MM.1S (cell line): ENCODE results near the gene PMFBP1.
A peak's percentile ranks its signal among the peaks of the same experiment; 100 is the strongest.

Experiments used
- DNase-seq: peaks from one replicate; pipeline ENCODE4 v3.0.0-alpha.2; 2015
- H2AFZ ChIP-seq: fragments of 300-600 bp; sonication (generic); 2 replicates; pipeline ENCODE4 v1.6.0; 2016; ENCODE audit warnings: antibody characterized with exemption, low read length
- H3F3A ChIP-seq: fragments of 300-600 bp; sonication (generic); 2 replicates; pipeline ENCODE4 v1.6.1; 2016; ENCODE audit warnings: mild to moderate bottlenecking, antibody characterized with exemption, low read length, moderate library complexity, mixed read lengths; ENCODE audit not compliant: insufficient read depth
- H3K27ac ChIP-seq: fragments of 300-600 bp; sonication (generic); 2 replicates; pipeline ENCODE4 v1.5.1; 2016; ENCODE audit warnings: mild to moderate bottlenecking, low read length
- H3K27me3 ChIP-seq: fragments of 300-600 bp; sonication (generic); replicated peaks from 2 replicates; pipeline ENCODE4 v1.6.0; 2016; ENCODE audit warnings: low read length; ENCODE audit not compliant: insufficient read depth
- H3K36me3 ChIP-seq: fragments of 300-600 bp; sonication (generic); replicated peaks from 2 replicates; pipeline ENCODE4 v1.6.1; 2016; ENCODE audit warnings: mild to moderate bottlenecking, low read length, mixed read lengths; ENCODE audit not compliant: insufficient read depth
- H3K4me1 ChIP-seq: fragments of 300-600 bp; sonication (generic); 2 replicates; pipeline ENCODE4 v1.6.1; 2016; ENCODE audit warnings: low read length, mixed read lengths
- H3K4me2 ChIP-seq: fragments of 300-600 bp; sonication (generic); 2 replicates; pipeline ENCODE4 v1.6.0; 2016; ENCODE audit warnings: low read depth, low read length
- H3K4me3 ChIP-seq: fragments of 300-600 bp; sonication (generic); 2 replicates; pipeline ENCODE4 v1.5.1; 2016; ENCODE audit warnings: low read length, mixed read lengths
- H3K79me2 ChIP-seq: fragments of 300-600 bp; sonication (generic); 2 replicates; pipeline ENCODE4 v1.6.1; 2016; ENCODE audit warnings: mixed run types, low read length, mixed read lengths
- H3K9ac ChIP-seq: fragments of 300-600 bp; sonication (generic); 2 replicates; pipeline ENCODE4 v1.6.1; 2016; ENCODE audit warnings: low read length, mixed read lengths
- H3K9me2 ChIP-seq: fragments of 300-600 bp; sonication (generic); replicated peaks from 2 replicates; pipeline ENCODE4 v1.6.1; 2016; ENCODE audit warnings: mild to moderate bottlenecking, low read length, mixed read lengths; ENCODE audit not compliant: insufficient read depth
- H3K9me3 ChIP-seq: fragments of 300-600 bp; sonication (generic); replicated peaks from 2 replicates; pipeline ENCODE4 v1.6.1; 2016; ENCODE audit warnings: mild to moderate bottlenecking, low read length, mixed read lengths; ENCODE audit not compliant: insufficient read depth
- H4K20me1 ChIP-seq: fragments of 300-600 bp; sonication (generic); 2 replicates; pipeline ENCODE4 v1.6.1; 2016; ENCODE audit warnings: mild to moderate bottlenecking, low read length, moderate library complexity, mixed read lengths; ENCODE audit not compliant: insufficient read depth
- CTCF ChIP-seq: fragments of 300-600 bp; sonication (generic); IDR thresholded peaks from 2 replicates; pipeline ENCODE4 v1.5.1; 2016; ENCODE audit warnings: antibody characterized with exemption, low read length, mixed read lengths
- EZH2 ChIP-seq: fragments of 300-600 bp; sonication (generic); optimal IDR thresholded peaks from 2 replicates; pipeline ENCODE3; 2017; ENCODE audit warnings: low read depth, mild to moderate bottlenecking, antibody characterized with exemption, low read length, mixed read lengths
- EZH2phosphoT487 ChIP-seq: fragments of 300-600 bp; sonication (generic); IDR thresholded peaks from 2 replicates; pipeline ENCODE4 v1.6.1; 2018; ENCODE audit warnings: antibody characterized with exemption, low read length

Gene PMFBP1

DNA sequence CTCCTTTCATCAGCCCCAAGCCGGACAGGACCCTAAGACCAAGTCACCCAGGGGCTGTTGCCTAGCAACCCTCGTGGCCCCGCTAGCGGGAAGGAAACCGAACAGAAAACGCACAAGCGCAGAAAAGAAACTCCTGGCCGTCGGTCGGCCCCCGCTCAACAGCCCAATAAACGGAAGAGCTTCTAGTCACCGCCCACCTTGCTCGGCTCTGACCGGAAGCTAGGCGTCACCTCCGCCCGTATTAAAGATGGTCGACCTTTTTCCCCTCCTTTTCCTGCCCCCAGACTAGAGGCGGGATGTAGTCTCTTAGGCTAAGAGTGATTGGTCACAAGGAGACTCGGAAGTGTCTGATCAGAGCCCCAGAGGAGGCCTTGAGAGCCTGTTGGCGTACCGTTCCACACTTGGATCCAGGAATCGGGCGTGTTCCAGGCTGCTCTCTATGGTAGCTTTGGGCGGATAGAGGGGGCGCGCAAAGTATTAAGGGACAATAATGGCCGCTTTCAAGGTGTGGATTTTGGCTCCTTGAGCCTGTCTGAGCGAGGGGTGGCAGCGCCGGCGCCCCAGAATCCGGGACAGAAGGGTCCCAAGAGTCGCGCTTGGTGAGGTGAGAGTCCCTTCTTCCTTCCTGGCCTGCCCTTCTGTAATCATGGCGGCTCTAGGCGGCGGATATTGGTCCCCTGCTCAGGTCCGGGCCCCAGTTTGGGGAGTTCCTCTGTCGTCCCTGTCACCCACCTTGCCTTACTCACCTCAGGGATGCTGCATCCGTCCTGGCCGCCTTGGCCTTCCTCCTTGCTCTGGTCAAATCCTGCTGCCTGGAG, 78.3 kb downstream of the PMFBP1 start, which contains the start of the genes DHX38 and TXNL4B:
TSS of gene DHX38 (plus strand) at position 400 of the 818 bp plus-strand sequence. CDS start 2,311 bp downstream, outside the sequence.
TSS of gene TXNL4B (minus strand) at position 173 of the 818 bp plus-strand sequence. CDS start 2,871 bp downstream, outside the sequence.
- Histone ChIP-seq H3K4me3 (peak within 1 kb of the TSS; percentile 98), H3K9me2 (no peaks in the 10 kb centered on the region), H3K9me3 (no peaks in the 10 kb centered on the region), H3K4me2 (peak within 1 kb of the TSS; percentile 81), H3K4me1 (peaks cover 13% of the 10 kb centered on the region), H3K9ac (peak within 1 kb of the TSS; percentile 89), H3F3A (peaks cover 4% of the 10 kb centered on the region), H3K36me3 (peaks cover 8% of the 10 kb centered on the region; the same call in 1 of the 2 replicates), H3K27ac (peak within 1 kb of the TSS; percentile 78), H4K20me1 (no peaks in the 10 kb centered on the region), H2AFZ (peak within 1 kb of the TSS; percentile 86), H3K27me3 (no peaks in the 10 kb centered on the region), H3K79me2 (peaks cover 78% of the 10 kb centered on the region)
- TF ChIP-seq CTCF (no peak), EZH2phosphoT487 (no peak), EZH2 (no peak)
- peak; percentile 99 for DNase-seq

GRCh38 chr16:72092832-72093447, 79.0 kb downstream of the PMFBP1 start:
- Histone ChIP-seq H3K27ac (peak overlapping the region; percentile 78), H3F3A (peaks cover 4% of the 10 kb centered on the region), H4K20me1 (no peaks in the 10 kb centered on the region), H3K4me2 (peak overlapping the region; percentile 61), H3K9me3 (no peaks in the 10 kb centered on the region), H3K4me1 (peaks cover 13% of the 10 kb centered on the region), H2AFZ (peak overlapping the region; percentile 86), H3K9ac (peak overlapping the region; percentile 89), H3K4me3 (peak overlapping the region; percentile 98), H3K27me3 (no peaks in the 10 kb centered on the region), H3K36me3 (peaks cover 8% of the 10 kb centered on the region), H3K79me2 (peaks cover 78% of the 10 kb centered on the region), H3K9me2 (no peaks in the 10 kb centered on the region)
- TF ChIP-seq CTCF (no peak), EZH2phosphoT487 (no peak), EZH2 (no peak)
- DNase-seq: peak; percentile 24

GRCh38 chr16:72091217-72091616, 80.7 kb downstream of the PMFBP1 start:
- H3K27ac ChIP-seq: no peak overlapping the region
- H3K9me3 ChIP-seq: no peaks in the 10 kb centered on the region
- H3K4me1 ChIP-seq: peaks cover 13% of the 10 kb centered on the region
- no peak for DNase-seq
- H3K9me2 ChIP-seq: no peaks in the 10 kb centered on the region
- H3K79me2 ChIP-seq: peaks cover 64% of the 10 kb centered on the region
- TF ChIP-seq CTCF: no peak
- no peak for TF ChIP-seq EZH2phosphoT487
- TF ChIP-seq EZH2: no peak
- peak overlapping the region; percentile 9; the same call in 1 of the 2 replicates for H3K4me2 ChIP-seq
- H4K20me1 ChIP-seq: no peaks in the 10 kb centered on the region
- no peak overlapping the region for H2AFZ ChIP-seq
- H3K36me3 ChIP-seq: peaks cover 5% of the 10 kb centered on the region
- peaks cover 4% of the 10 kb centered on the region for H3F3A ChIP-seq
- no peaks in the 10 kb centered on the region for H3K27me3 ChIP-seq
- no peak overlapping the region for H3K9ac ChIP-seq
- no peak overlapping the region for H3K4me3 ChIP-seq
